Breast epithelium (tissue), 4 donors: Measurements from ENCODE around the gene MTNR1B. TPM values are rescaled to one million over a fixed set of nuclear protein-coding genes. Genes with fewer than 3 reads are reported as not detected.

Source experiments
- DNase-seq, 2 donors: peaks; one replicate each; pipeline ENCODE4 v3.0.0-alpha.2; 2019; ENCODE audit warnings: low spot score in 2 of 2
- H3K27ac ChIP-seq, 2 donors: fragments of 200-600 bp; sonication (generic) in 1 of 2; one replicate each; pipeline ENCODE4 v1.5.1; 2016 to 2019; ENCODE audit warnings: mild to moderate bottlenecking in 1 of 2
- H3K27me3 ChIP-seq, 2 donors: fragments of 200-600 bp; sonication (generic) in 1 of 2; one replicate each; pipeline versions ENCODE4 v1.5.1 to v1.6.0; 2017 to 2019; ENCODE audit warnings: control low read depth in 1 of 2, mild to moderate bottlenecking in 1 of 2
- H3K36me3 ChIP-seq: fragments of 200-600 bp; one replicate; pipeline ENCODE4 v1.5.1; 2019
- H3K4me1 ChIP-seq, 2 donors: fragments of 200-600 bp; sonication (generic); one replicate each; pipeline ENCODE4 v1.5.1; 2016 to 2019; ENCODE audit warnings: control low read depth in 1 of 2
- H3K4me3 ChIP-seq, 3 donors: fragments of 200-600 bp; sonication (generic); 1 replicate in 2 of 3; 2 replicates in 1 of 3; pipeline ENCODE4 v1.5.1; 2016 to 2019; ENCODE audit warnings: mild to moderate bottlenecking in 3 of 3, moderate library complexity in 2 of 3
- H3K9me3 ChIP-seq, 2 donors: fragments of 200-600 bp; sonication (generic) in 1 of 2; one replicate each; pipeline ENCODE4 v1.5.1; 2016 to 2019; ENCODE audit warnings: control low read depth in 1 of 2
- POLR2A ChIP-seq: fragments of 450-650 bp; IDR thresholded peaks from one replicate; pipeline ENCODE4 v1.6.1; 2016; ENCODE audit warnings: antibody characterized with exemption, mild to moderate bottlenecking, moderate library complexity
- POLR2AphosphoS5 ChIP-seq, 3 donors: sonication (generic); formaldehyde crosslinking; IDR thresholded peaks; one replicate each; pipeline ENCODE4 v1.6.1; 2017; ENCODE audit warnings: antibody characterized with exemption in 3 of 3
- intact Hi-C: fragments of 100-400 bp; cut with DNase I; formaldehyde crosslinking; loops from one replicate; pipeline ENCODE4 v1.15.1; 2023; ENCODE audit warnings: low total_unique reads
- total RNA-seq, 3 donors: library from RNA; depleted of rRNA; stranded (reverse); fragments of >200 nt; gene quantifications; one replicate each; pipeline ENCODE4 v1.1.0, GENCODE V29; 2016
- TF ChIP-seq, protein P1 (sequence below), 3 donors: fragments of 450-650 bp; IDR thresholded peaks; one replicate each; pipeline ENCODE4 v1.5.1; 2016 to 2017; ENCODE audit warnings: antibody characterized with exemption in 3 of 3, mild to moderate bottlenecking in 3 of 3, moderate library complexity in 3 of 3

MTNR1B gene
- total RNA-seq, 3 donors from 2014 or later, result not detected

DNA sequence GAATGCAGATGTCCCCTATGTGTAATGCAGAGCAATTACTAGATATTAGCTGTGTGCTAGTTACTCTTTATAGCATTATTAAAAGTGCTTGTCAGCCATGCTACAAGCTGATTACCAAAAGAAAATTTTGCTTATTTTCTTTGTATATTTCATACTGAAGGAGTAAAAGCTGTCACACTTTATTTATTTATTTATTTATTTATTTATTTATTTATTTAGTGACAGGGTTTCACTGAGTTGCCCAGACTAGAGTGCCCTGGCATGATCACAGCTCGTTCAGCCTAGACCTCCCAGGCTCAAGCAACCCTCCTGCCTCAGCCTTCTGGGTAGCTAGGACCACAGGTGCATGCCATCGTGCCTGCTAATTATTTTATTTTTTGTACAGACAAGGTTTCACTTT is 4.3 kb upstream of the MTNR1B start:
- no peaks in the 10 kb centered on the region for H3K36me3 ChIP-seq
- no peaks in the 10 kb centered on the region for H3K4me1 ChIP-seq
- no peak overlapping the region for H3K4me3 ChIP-seq
- H3K27me3 ChIP-seq, result peaks cover 0 to 23% of the 10 kb centered on the region in 2 donors
- no peak overlapping the region for H3K27ac ChIP-seq
- DNase-seq, result no peak
- TF ChIP-seq, protein P1, sequence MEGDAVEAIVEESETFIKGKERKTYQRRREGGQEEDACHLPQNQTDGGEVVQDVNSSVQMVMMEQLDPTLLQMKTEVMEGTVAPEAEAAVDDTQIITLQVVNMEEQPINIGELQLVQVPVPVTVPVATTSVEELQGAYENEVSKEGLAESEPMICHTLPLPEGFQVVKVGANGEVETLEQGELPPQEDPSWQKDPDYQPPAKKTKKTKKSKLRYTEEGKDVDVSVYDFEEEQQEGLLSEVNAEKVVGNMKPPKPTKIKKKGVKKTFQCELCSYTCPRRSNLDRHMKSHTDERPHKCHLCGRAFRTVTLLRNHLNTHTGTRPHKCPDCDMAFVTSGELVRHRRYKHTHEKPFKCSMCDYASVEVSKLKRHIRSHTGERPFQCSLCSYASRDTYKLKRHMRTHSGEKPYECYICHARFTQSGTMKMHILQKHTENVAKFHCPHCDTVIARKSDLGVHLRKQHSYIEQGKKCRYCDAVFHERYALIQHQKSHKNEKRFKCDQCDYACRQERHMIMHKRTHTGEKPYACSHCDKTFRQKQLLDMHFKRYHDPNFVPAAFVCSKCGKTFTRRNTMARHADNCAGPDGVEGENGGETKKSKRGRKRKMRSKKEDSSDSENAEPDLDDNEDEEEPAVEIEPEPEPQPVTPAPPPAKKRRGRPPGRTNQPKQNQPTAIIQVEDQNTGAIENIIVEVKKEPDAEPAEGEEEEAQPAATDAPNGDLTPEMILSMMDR (IDR thresholded peaks at IDR 0.05), result no peak
- TF ChIP-seq POLR2A (no peak), POLR2AphosphoS5 (IDR thresholded peaks at IDR 0.05) (no peak)
- H3K9me3 ChIP-seq, result no peaks in the 10 kb centered on the region
- intact Hi-C loops, result no loop called here

DNA sequence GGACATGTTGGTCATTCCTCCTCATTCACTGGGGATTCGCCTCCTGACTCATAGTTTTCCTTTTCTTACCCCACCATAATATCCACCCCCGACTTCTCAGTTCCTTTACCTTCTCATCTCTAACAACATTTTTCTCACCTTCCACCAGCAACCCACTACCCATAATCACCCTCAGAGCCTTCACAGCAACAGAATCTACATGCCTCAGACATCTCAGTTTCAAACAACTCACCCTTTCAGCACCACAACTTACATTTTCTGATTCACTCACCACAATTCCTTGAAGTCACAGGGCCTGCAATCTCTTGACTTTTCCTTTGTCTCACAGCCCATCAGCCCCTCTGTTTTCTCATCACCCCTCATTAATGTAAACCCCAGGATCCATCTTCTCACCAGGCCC is 2.3 kb upstream of the MTNR1B start:
- intact Hi-C loops, result no loop called here
- Histone ChIP-seq H3K36me3 (no peaks in the 10 kb centered on the region), H3K27me3 (peaks cover 0 to 25% of the 10 kb centered on the region in 2 donors), H3K4me3 (no peak overlapping the region), H3K4me1 (no peaks in the 10 kb centered on the region), H3K9me3 (no peaks in the 10 kb centered on the region), H3K27ac (no peak overlapping the region)
- no peak for DNase-seq
- TF ChIP-seq POLR2A, result no peak

DNA sequence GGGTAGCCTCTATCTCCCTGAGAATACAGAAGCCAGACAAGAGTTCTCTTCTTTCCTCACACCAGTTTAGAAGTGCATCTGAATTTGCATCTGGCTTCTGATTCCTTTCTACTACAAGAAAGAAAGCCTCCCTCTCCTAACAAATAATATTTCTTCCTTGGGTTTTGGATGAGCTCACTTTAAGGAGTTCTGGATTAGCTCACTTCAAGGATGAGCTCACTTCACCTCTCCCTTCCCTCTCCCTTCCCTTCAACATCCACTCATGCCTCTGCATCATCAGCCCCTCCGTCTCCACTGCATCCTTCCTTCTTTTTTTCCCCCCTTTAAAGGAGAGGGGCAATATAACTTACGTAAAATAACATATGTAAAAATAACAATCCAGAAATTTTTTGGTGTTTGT is 1.6 kb upstream of the MTNR1B start:
- intact Hi-C loops, result no loop called here
- H3K27me3 ChIP-seq, result peaks cover 0 to 25% of the 10 kb centered on the region in 2 donors
- no peak overlapping the region for H3K27ac ChIP-seq
- H3K4me1 ChIP-seq, result no peaks in the 10 kb centered on the region
- H3K9me3 ChIP-seq, result no peaks in the 10 kb centered on the region
- DNase-seq, result no peak
- H3K36me3 ChIP-seq, result no peaks in the 10 kb centered on the region
- no peak overlapping the region for H3K4me3 ChIP-seq
- TF ChIP-seq, protein P1 (IDR thresholded peaks at IDR 0.05), result no peak
- TF ChIP-seq POLR2A (no peak), POLR2AphosphoS5 (IDR thresholded peaks at IDR 0.05) (no peak)

- Histone ChIP-seq H3K27me3 (peaks cover 0 to 25% of the 10 kb centered on the region in 2 donors), H3K4me3 (peak overlapping the region in 2 of 3 donors; percentile 17 to 55), H3K27ac (no peak overlapping the region), H3K4me1 (no peaks in the 10 kb centered on the region), H3K36me3 (no peaks in the 10 kb centered on the region), H3K9me3 (no peaks in the 10 kb centered on the region)
- no peak for DNase-seq
- intact Hi-C loops, result no loop called here
- TF ChIP-seq POLR2AphosphoS5 (IDR thresholded peaks at IDR 0.05) (no peak), POLR2A (no peak)
- TF ChIP-seq, protein P1 (IDR thresholded peaks at IDR 0.05), result no peak
Observed at GRCh38 chr11:92969293-92969633, 188 bp upstream of the MTNR1B start.

DNA sequence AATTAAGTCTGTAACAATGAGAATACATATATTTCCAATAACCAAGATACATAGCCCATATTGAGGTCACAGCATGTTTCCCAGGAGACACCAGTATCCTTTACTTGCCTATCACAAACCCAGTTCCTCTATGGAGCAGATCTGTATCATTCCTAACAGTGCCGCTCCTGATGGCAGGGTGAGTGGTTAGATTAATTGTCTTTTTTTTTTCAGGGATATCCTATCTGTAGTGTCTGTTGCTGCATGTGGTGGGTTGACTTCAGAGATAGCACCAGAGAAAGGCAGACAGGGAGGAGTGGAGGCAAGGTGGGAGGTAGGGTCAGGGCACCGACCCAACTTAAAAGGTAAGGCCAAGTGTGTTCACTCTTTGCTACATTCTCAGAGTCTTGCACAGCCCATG is 2.8 kb downstream of the MTNR1B start:
- TF ChIP-seq POLR2A, result no peak
- TF ChIP-seq, protein P1 (IDR thresholded peaks at IDR 0.05), result no peak
- TF ChIP-seq POLR2AphosphoS5 (IDR thresholded peaks at IDR 0.05), result no peak
- peaks cover 0 to 21% of the 10 kb centered on the region in 2 donors for H3K27me3 ChIP-seq
- H3K27ac ChIP-seq, result no peak overlapping the region
- no peak for DNase-seq
- no peaks in the 10 kb centered on the region for H3K36me3 ChIP-seq
- H3K4me1 ChIP-seq, result no peaks in the 10 kb centered on the region
- H3K4me3 ChIP-seq, result no peak overlapping the region
- intact Hi-C loops, result no loop called here
- H3K9me3 ChIP-seq, result no peaks in the 10 kb centered on the region

DNA sequence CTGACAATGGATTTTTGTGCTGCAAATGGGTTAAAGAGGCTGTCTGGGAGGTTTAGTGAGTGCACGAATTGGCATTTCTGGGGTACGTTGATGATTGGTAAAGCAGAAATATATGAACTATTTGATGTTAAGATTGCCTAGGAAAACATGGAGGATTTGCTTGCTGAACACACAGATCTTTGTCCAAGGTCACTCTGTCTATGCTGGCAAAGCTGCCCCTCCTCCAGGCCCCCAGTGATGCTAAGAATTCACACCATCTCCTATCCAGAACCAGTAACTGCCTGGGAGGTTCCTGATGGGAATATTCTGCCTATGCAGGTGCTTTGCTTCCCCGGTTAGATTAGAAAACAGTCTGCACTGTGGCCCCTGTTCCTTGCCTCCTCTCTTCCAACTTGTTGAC is 5.8 kb downstream of the MTNR1B start:
- Histone ChIP-seq H3K27ac (no peak overlapping the region), H3K27me3 (peaks cover 0 to under 1% of the 10 kb centered on the region in 2 donors), H3K4me3 (no peak overlapping the region), H3K36me3 (no peaks in the 10 kb centered on the region), H3K9me3 (no peaks in the 10 kb centered on the region), H3K4me1 (no peaks in the 10 kb centered on the region)
- TF ChIP-seq, protein P1 (IDR thresholded peaks at IDR 0.05), result no peak
- TF ChIP-seq POLR2AphosphoS5 (IDR thresholded peaks at IDR 0.05) (no peak), POLR2A (no peak)
- no peak for DNase-seq
- intact Hi-C loops, result no loop called here
